ENCODE measurements around the gene ASB13. TPM values are rescaled to one million over a fixed set of nuclear protein-coding genes. Genes with fewer than 3 reads are reported as not detected.

ASB13 gene
- total RNA-seq, 1 experiment from 2014 or later, result 11.3 TPM

DNA sequence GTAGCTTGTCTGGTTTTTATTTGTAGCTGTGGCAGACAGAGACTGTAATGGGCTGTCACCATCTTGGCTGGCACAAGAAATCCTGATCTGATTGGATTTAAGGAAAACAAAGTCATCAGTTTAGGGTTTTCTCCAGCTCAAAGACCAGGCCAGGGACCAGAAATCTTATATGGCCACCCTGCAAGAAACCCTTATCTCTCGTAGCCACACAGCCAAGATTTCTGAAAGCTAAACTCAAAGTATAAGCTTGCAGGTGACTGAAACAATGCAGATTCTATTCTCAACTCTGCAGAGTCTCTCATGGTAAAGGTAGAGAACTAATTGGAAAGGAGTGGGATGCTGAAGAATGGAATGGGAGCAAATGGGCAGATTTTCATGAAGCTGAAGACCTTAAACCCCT lies 3.2 kb upstream of the ASB13 start:
- no peak for DNase-seq (ENCODE audit: low spot score)

GRCh38 chr10:5668429-5668828 lies 2.0 kb upstream of the ASB13 start:
- DNase-seq (ENCODE audit: low spot score), result no peak

DNA sequence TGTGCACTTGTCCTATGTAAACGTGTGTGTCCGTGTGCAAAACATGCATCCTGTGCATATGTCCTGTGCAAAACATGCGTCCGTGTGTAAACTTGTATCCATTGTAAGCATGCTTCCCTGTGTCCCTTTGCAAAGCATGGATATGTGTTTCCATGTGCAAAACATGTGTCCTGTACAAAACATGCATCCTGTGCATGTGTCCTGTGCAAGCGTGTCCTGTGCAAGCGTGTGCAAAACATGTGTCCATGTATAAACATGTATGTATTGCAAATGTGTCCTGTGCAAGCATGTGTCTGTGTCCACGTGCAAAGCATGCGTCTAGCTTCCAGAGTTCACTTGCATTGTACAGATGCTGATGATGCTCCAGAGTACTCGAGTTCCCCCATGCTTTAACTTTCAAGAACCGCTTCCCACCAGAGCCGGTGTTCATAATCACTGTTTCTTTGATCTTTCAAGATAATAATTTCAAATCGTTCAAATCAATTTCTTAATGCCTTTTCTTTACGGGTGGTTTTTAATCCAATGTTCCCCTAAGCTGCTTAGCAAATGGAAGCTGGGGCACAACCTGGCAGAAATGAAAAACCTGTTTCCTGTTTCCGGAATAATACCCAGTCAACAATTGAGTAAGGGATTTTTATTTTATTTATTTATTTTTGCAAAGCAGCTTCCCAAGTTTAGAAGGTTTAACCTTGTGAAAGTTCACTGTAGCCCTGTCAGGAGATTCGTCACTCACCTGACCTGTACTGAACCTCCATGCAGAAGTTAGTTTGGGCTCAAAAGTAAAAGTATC lies 641 bp upstream of the ASB13 start:
- DNase-seq (ENCODE audit: low spot score), result no peak

- no peak for DNase-seq (ENCODE audit: low spot score)
Measured at GRCh38 chr10:5665373-5666007, 905 bp downstream of the ASB13 start.

- DNase-seq (ENCODE audit: low spot score), result no peak
Measured at GRCh38 chr10:5663692-5664427, 2.5 kb downstream of the ASB13 start.

- DNase-seq (ENCODE audit: low spot score), result no peak
Measured at GRCh38 chr10:5662708-5663579, 3.5 kb downstream of the ASB13 start.

GRCh38 chr10:5661043-5661442 lies 5.4 kb downstream of the ASB13 start:
- no peak for DNase-seq (ENCODE audit: low spot score)

DNA sequence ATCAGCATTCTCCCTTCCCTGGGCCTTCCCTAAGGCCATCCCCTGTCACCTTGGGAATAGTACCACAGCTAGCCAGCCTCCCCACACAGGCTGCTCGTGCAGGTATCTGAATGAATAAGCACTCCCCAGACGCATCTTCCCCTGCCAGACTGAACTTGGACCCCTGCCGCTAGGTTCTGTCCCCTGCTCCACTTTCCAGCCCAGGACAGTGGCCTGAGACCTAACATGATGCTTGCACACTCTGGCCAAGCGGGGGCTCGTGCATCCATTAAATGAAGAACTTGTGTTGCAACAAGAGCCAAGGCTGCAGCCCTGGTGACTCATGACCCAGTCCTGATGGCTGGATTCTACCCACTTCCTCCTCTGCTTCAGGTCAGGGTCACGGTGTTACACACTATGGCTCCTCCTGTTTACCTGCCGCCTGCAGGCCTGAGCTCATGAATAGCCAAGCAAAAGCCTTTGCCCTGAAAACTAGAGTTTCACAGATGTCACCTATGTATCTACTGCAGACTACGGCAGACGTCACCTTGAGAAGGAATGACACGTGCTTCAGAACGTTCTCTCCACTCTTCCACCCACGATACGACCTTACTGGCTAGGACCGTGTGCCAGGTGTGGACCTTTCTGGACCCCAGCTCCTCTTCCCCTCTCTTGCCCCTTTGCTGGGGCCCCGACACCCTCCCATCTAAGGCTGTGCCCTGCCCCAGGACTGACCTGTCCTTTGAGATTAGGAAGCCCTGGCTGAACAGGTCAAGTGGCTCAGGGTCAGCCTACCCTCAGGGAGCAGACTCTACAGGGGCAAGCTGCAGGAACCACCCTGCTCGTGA lies 6.5 kb downstream of the ASB13 start:
- DNase-seq (ENCODE audit: low spot score), result peak; percentile 39

DNA sequence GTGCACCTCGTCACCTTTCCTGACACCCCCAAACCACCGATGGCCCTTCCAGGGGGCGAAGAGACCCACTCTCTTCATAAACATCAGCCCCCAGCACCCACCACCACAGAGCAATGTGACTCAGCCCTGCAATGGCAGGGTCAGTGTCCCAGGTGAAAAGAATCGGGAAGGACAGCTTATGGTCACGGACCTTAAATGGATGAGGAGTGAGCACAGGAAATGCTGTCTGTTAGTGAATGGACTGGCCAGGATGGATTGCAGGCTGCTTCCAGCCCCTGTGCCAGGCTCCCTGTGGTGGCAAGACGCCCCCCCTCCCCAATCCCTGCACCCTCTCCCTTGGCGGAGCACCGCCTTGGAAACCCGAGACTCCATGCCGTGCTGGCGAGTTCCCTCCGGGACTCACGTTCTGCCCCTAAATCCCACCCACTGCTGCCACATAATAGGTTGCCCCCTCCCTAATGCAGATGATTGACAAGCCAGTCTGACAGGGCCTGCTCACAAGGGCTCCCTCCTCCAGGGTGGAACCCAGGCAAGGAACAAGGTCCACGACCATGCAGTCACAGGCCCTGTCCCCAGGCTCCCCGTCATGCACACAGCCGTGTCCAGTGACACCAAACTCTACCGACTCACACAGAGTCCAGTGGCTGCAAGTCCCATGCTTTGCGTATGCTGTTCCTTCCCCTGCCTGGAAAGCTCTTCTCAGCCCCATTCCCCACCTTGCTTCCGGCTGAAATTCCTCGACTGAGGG lies 7.3 kb downstream of the ASB13 start:
- DNase-seq (ENCODE audit: low spot score), result no peak

DNA sequence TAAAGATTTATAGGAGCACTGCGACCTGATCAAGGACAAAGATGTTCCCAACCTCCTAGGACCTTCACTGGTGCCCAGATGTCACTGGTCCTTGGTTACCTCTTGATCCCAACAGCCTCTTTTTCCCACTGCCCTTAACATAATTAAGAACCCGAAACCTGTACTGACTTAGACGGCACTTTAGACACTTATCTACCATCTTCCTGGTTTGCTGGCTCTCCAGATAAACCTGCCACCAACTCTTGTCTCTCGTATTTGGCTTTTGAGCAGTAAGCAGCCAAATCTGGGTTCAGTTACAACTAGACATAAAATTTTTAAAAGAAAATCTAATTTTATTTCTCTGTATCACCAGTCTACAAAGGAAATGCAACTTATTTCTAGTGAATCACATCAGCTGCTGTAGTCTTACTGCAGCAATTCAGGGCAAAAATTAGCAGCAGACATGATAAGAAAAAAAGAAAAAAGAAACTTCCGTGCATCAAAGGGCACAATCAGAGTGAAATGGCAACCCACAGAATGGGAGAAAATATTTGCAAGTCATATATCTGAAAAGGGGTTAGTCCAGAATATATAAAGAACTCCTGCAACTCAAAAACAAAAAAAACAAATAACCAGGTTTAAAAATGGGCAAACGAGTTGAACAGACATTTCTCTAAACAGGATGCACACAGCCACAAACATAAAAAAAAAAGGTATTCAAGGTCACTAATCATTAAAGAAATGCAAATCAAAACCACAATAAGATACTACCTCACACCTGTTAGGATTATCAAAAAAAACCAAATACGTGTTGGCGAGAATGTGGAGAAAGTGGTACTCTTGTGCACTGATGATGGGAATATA lies 9.4 kb downstream of the ASB13 start:
- no peak for DNase-seq (ENCODE audit: low spot score)

GRCh38 chr10:5655121-5655520 lies 11.3 kb downstream of the ASB13 start:
- DNase-seq (ENCODE audit: low spot score), result no peak

DNA sequence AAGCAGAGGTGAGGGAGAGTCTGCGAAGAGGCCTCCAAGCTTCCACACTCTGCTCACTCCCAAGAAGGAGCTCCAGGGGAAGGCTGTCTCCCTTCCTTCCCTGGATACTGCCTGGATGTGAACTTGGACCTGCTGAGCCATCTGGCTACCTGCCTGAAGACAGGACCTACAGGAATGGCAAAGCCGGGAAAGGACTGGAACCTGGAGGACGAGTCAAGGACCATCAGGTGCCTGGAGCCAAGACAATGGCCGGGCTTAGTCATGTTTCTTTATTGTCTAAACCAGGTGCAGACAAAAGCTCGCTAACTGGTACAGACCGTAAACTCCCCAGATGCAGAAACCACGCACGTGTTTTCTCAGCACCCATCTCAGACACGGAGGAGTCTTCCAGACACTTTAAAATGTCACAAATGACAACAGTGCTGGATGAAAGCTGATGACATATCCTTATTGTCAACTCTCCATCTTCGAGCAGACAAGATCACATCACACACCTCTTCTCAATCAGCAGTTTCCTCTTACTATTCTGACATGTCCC lies 12.1 kb downstream of the ASB13 start:
- no peak for DNase-seq (ENCODE audit: low spot score)

DNA sequence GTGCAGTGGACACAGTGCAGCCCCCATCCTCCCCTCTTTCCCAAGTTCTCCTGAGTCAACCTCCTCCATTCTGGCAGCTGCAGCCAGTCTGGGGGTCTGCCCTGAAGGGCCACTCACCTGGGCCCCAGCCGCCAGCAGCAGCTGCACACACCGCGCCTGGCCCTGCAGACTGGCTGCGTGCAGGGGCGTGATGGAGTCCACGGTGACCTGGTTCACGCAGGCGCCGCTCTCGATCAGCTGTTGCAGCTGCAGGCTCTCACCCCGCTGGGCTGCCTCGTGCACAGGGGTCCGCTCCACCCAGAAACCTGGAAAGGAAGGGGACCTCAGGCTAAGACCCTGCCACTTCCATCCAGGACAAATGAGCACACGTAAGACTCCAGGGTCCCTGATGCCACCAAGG lies 13.6 kb downstream of the ASB13 start:
- DNase-seq (ENCODE audit: low spot score), result no peak

DNA sequence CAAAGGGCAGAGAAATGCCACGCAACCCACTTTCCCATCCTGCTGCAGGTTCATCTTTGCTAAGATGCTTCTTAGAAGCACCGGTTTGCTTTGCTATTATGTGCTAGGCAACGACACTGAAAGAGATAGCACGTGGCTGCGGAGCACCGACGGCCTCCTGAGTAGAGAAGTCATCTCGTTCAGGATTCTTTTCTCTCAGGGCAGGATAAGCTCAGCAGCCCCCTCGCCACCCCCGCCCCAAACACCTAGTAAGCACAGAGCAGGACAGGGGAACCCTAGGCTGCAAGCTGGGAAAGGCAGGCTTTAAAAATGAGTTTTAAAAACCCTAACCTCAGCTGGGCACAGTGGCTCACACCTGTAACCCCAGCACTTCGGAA lies 15.0 kb downstream of the ASB13 start:
- no peak for DNase-seq (ENCODE audit: low spot score)

- DNase-seq (ENCODE audit: low spot score), result no peak
Measured at GRCh38 chr10:5650664-5651387, 15.6 kb downstream of the ASB13 start.

GRCh38 chr10:5649746-5650145 lies 16.6 kb downstream of the ASB13 start:
- DNase-seq (ENCODE audit: low spot score), result no peak

- DNase-seq (ENCODE audit: low spot score), result no peak
Measured at GRCh38 chr10:5648494-5649457, 17.6 kb downstream of the ASB13 start.
